ENCODE measurements around the gene TAOK1. TPM values are rescaled to one million over a fixed set of nuclear protein-coding genes. Genes with fewer than 3 reads are reported as not detected.

TAOK1 gene
- total and polyA plus RNA-seq, 9 of the 15 experiments (the other 6 are each of a cell fraction or from before 2014, with no cell fraction given) = 3.2 to 33.1 (median 16.5) TPM

DNA sequence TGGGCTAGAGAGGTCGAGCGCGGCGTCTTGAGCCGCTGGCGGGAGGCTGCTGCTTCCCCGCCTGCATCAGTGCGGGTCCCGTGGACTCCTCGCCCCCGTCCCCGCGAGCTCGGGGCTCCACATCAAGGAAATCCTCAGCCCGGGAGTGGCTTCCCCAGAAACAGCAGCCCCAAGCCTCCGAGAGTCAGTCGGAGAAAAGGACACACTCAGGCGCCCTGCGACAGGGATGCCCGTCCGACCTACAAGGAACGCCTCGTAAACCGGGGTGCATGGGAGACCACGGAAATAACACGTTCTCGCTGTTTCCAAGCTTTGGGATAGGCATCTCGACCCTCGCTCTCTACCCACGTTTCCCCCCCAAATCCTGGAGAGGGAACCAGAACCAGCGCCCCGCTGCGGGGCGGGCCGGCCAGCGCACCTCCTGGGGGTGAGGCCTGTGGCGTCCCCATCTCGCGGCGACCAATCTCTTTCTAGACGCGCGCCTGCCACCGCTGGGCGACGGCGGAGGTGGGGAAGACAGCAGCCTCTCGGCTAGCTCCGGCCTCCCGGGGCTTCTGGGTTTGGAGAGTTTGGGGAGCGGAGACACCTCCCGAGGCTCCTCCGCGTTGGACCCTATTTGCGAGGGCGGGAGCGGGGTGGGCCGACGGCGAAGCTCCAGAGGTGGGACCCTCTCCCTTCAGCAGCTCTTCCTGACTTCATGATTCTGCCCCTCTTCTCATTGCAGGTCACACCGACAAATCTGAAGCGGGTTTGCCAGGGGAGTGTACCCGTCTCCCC, 177.6 kb downstream of the TAOK1 start (continued):
- TF ChIP-seq, protein P1, sequence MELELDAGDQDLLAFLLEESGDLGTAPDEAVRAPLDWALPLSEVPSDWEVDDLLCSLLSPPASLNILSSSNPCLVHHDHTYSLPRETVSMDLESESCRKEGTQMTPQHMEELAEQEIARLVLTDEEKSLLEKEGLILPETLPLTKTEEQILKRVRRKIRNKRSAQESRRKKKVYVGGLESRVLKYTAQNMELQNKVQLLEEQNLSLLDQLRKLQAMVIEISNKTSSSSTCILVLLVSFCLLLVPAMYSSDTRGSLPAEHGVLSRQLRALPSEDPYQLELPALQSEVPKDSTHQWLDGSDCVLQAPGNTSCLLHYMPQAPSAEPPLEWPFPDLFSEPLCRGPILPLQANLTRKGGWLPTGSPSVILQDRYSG (tag; conservative IDR thresholded peaks at IDR 0.05; ENCODE audit: low read depth) = no peak
- TF ChIP-seq, protein P2, sequence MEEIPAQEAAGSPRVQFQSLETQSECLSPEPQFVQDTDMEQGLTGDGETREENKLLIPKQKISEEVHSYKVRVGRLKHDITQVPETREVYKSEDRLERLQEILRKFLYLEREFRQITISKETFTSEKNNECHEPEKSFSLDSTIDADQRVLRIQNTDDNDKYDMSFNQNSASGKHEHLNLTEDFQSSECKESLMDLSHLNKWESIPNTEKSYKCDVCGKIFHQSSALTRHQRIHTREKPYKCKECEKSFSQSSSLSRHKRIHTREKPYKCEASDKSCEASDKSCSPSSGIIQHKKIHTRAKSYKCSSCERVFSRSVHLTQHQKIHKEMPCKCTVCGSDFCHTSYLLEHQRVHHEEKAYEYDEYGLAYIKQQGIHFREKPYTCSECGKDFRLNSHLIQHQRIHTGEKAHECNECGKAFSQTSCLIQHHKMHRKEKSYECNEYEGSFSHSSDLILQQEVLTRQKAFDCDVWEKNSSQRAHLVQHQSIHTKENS (CRISPR knock-in tag; IDR thresholded peaks at IDR 0.05) = no peak
- TF ChIP-seq MEF2A (IDR thresholded peaks at IDR 0.05; ENCODE audit: control insufficient read depth, low read depth, low read length) = no peak
- TF ChIP-seq ZEB2 (IDR thresholded peaks at IDR 0.05) = no peak
- TF ChIP-seq RCOR1 (IDR thresholded peaks at IDR 0.05; ENCODE audit: borderline replicate concordance in 1 of 2, low read depth in 2 of 2, low read length in 2 of 2) = peak in 1 of 2 experiments; percentile 7; a peak in 1 of 4 replicates
- no peak for TF ChIP-seq PML (IDR thresholded peaks at IDR 0.05; ENCODE audit: low read length)
- TF ChIP-seq FOS (IDR thresholded peaks at IDR 0.05; ENCODE audit: extremely low read depth, insufficient read length) = no peak
- no peak for TF ChIP-seq SIX5 (IDR thresholded peaks at IDR 0.05; ENCODE audit: borderline replicate concordance in 1 of 2, insufficient read depth in 1 of 2, low read depth in 1 of 2, low read length in 2 of 2)

Data from K562 (cell line).